NAMALWA (cell line): ENCODE results near the gene F5.
A peak's percentile ranks its signal among the peaks of the same experiment; 100 is the strongest.

Experiments
- DNase-seq: peaks from one replicate; pipeline ENCODE4 v3.0.0-alpha.2; 2015; ENCODE audit warnings: low spot score

F5 gene

GRCh38 chr1:169586395-169587255, at the start of gene F5:
F5 (minus strand) TSS chr1:169586481; CDS start chr1:169586386, 95 bp downstream.
- DNase-seq: peak; percentile 45

GRCh38 chr1:169634877-169635276, 48.6 kb upstream of the F5 start:
- DNase-seq: no peak

- no peak for DNase-seq
These were observed 47.9 kb upstream of the F5 start for GRCh38 chr1:169634145-169634544.

- DNase-seq: no peak
These were observed 45.0 kb upstream of the F5 start for GRCh38 chr1:169631249-169631648.

- no peak for DNase-seq
These were observed 43.7 kb upstream of the F5 start, which contains the start of gene SELP for GRCh38 chr1:169630006-169630405. SELP (minus strand) TSS chr1:169630124; CDS start chr1:169630074, 50 bp downstream.

GRCh38 chr1:169624912-169625311, 38.6 kb upstream of the F5 start:
- no peak for DNase-seq

GRCh38 chr1:169624122-169624521, 37.8 kb upstream of the F5 start:
- no peak for DNase-seq

GRCh38 chr1:169623132-169623926, 37.0 kb upstream of the F5 start:
- no peak for DNase-seq

- no peak for DNase-seq
These were observed 34.3 kb upstream of the F5 start for GRCh38 chr1:169620565-169620964.

GRCh38 chr1:169618367-169618766, 32.1 kb upstream of the F5 start:
- DNase-seq: no peak

GRCh38 chr1:169615803-169616202, 29.5 kb upstream of the F5 start:
- DNase-seq: no peak

- DNase-seq: no peak
These were observed 24.6 kb upstream of the F5 start for GRCh38 chr1:169610858-169611257.

GRCh38 chr1:169610108-169610507, 23.8 kb upstream of the F5 start:
- DNase-seq: no peak

- DNase-seq: no peak
These were observed 21.9 kb upstream of the F5 start for GRCh38 chr1:169608226-169608625.

- no peak for DNase-seq
These were observed 18.7 kb upstream of the F5 start for GRCh38 chr1:169604781-169605560.

GRCh38 chr1:169601096-169601881, 15.0 kb upstream of the F5 start:
- peak; percentile 55 for DNase-seq

GRCh38 chr1:169595764-169596711, 9.8 kb upstream of the F5 start:
- peak; percentile 35 for DNase-seq

- no peak for DNase-seq
These were observed 8.1 kb upstream of the F5 start for GRCh38 chr1:169594391-169594790.

GRCh38 chr1:169590932-169591331, 4.7 kb upstream of the F5 start:
- DNase-seq: no peak

GRCh38 chr1:169588785-169589485, 2.7 kb upstream of the F5 start:
- DNase-seq: no peak
